Gastrocnemius medialis (tissue), 4 donors: ENCODE results near the gene SGIP1.

ENCODE experiments used
- CTCF ChIP-seq, 5 experiments: fragments of 450-650 bp in 3 of 5; fragments of 200-600 bp in 2 of 5; sonication (generic) in 2 of 5; IDR thresholded peaks in 4 of 5; conservative IDR thresholded peaks in 1 of 5; 1 replicate in 4 of 5; 2 replicates in 1 of 5; pipeline ENCODE4 v1.5.1; 2016 to 2019; ENCODE audit warnings: antibody characterized with exemption in 5 of 5, mild to moderate bottlenecking in 3 of 5, moderate library complexity in 3 of 5
- POLR2A ChIP-seq, 2 donors: fragments of 450-650 bp; IDR thresholded peaks; one replicate each; pipeline ENCODE4 v1.6.1; 2017; ENCODE audit warnings: antibody characterized with exemption in 2 of 2, mild to moderate bottlenecking in 2 of 2, moderate library complexity in 2 of 2

GRCh38 chr1:66767626-66768025, 233.7 kb downstream of the SGIP1 start:
- TF ChIP-seq CTCF (IDR thresholded peaks at IDR 0.05 in 4 of 5, conservative IDR thresholded peaks at IDR 0.05 in 1 of 5) (no peak), POLR2A (IDR thresholded peaks at IDR 0.05) (no peak)
